ENCODE measurements around the gene DENND1A.

DENND1A gene

GRCh38 chr9:123863164-123863855 is 66.6 kb downstream of the DENND1A start:
- no peak for DNase-seq (ENCODE audit: low read depth)

- no peak for DNase-seq (ENCODE audit: low read depth)
Measured at GRCh38 chr9:123861756-123862120, 68.2 kb downstream of the DENND1A start.

- DNase-seq (ENCODE audit: low read depth) = no peak
Measured at GRCh38 chr9:123861086-123861755, 68.7 kb downstream of the DENND1A start.

GRCh38 chr9:123860603-123861002 is 69.3 kb downstream of the DENND1A start:
- no peak for DNase-seq (ENCODE audit: low read depth)

GRCh38 chr9:123852403-123852802 is 77.5 kb downstream of the DENND1A start:
- DNase-seq (ENCODE audit: low read depth) = no peak

- no peak for DNase-seq (ENCODE audit: low read depth)
Measured at GRCh38 chr9:123851851-123852250, 78.1 kb downstream of the DENND1A start.

GRCh38 chr9:123848447-123849085 is 81.4 kb downstream of the DENND1A start:
- no peak for DNase-seq (ENCODE audit: low read depth)

- no peak for DNase-seq (ENCODE audit: low read depth)
Measured at GRCh38 chr9:123846966-123847365, 83.0 kb downstream of the DENND1A start.

- no peak for DNase-seq (ENCODE audit: low read depth)
Measured at GRCh38 chr9:123843703-123844102, 86.2 kb downstream of the DENND1A start.

GRCh38 chr9:123835821-123836220 is 94.1 kb downstream of the DENND1A start:
- DNase-seq (ENCODE audit: low read depth) = no peak

GRCh38 chr9:123834889-123835562 is 94.9 kb downstream of the DENND1A start:
- no peak for DNase-seq (ENCODE audit: low read depth)

- DNase-seq (ENCODE audit: low read depth) = no peak
Measured at GRCh38 chr9:123834218-123834888, 95.6 kb downstream of the DENND1A start.

GRCh38 chr9:123832858-123833650 is 96.9 kb downstream of the DENND1A start:
- DNase-seq (ENCODE audit: low read depth) = no peak

GRCh38 chr9:123832176-123832575 is 97.8 kb downstream of the DENND1A start:
- DNase-seq (ENCODE audit: low read depth) = no peak

- DNase-seq (ENCODE audit: low read depth) = no peak
Measured at GRCh38 chr9:123828449-123828848, 101.5 kb downstream of the DENND1A start.

- DNase-seq (ENCODE audit: low read depth) = no peak
Measured at GRCh38 chr9:123825342-123826060, 104.4 kb downstream of the DENND1A start.

- no peak for DNase-seq (ENCODE audit: low read depth)
Measured at GRCh38 chr9:123823194-123823947, 106.6 kb downstream of the DENND1A start.

GRCh38 chr9:123821619-123822018 is 108.3 kb downstream of the DENND1A start:
- DNase-seq (ENCODE audit: low read depth) = no peak

GRCh38 chr9:123820139-123820538 is 109.8 kb downstream of the DENND1A start:
- no peak for DNase-seq (ENCODE audit: low read depth)

All from stimulated activated CD8-positive, alpha-beta memory T cell treated with anti-CD3 and anti-CD28 coated beads, Interleukin-12 subunit alpha, Interleukin-12 subunit beta, amount 100 ng/mL, for 4 hours (primary cell).